GM13976 (cell line): ENCODE measurements around the gene PPIA.

Experiments
- DNase-seq: peaks from one replicate; pipeline ENCODE4 v3.0.0; 2012; ENCODE audit warnings: low spot score
- CTCF ChIP-seq: IDR thresholded peaks from 2 replicates; pipeline ENCODE4 v1.5.1; 2012; ENCODE audit warnings: borderline replicate concordance, mild to moderate bottlenecking; ENCODE audit not compliant: insufficient read depth; ENCODE audit errors: extremely low read depth, missing control alignments, control extremely low read depth
- in situ Hi-C: fragments of 300-500 bp; cut with MboI; formaldehyde crosslinking; loops from one replicate; pipeline ENCODE4 v1.12.0; 2022; ENCODE audit warnings: low sequenced_read_pairs, mixed read lengths, inconsistent platforms; ENCODE audit not compliant: unreplicated experiment

Gene PPIA

GRCh38 chr7:44759246-44759645 is 37.2 kb upstream of the PPIA start:
- TF ChIP-seq CTCF = no peak
- in situ Hi-C loops = loop anchor here (25.0 kb wide), 1 partner anchor 172 kb away; the partner anchor contains the start of gene TMED4
- DNase-seq = peak; percentile 18

- peak; percentile 21 for DNase-seq
- TF ChIP-seq CTCF = no peak
- in situ Hi-C loops = loop anchor here (25.0 kb wide), 1 partner anchor 173 kb away; the partner anchor contains the start of gene TMED4
These were observed 36.4 kb upstream of the PPIA start for GRCh38 chr7:44760034-44760580.

- peak; percentile 23 for DNase-seq
- in situ Hi-C loops = loop anchor here (25.0 kb wide), 1 partner anchor 174 kb away; the partner anchor contains the start of gene TMED4
- TF ChIP-seq CTCF = no peak
These were observed 35.0 kb upstream of the PPIA start for GRCh38 chr7:44761207-44762161.

- TF ChIP-seq CTCF = no peak
- DNase-seq = peak; percentile 20
- in situ Hi-C loops = loop anchor here (25.0 kb wide), 1 partner anchor 175 kb away; the partner anchor contains the start of gene TMED4
These were observed 34.2 kb upstream of the PPIA start for GRCh38 chr7:44762300-44762699.

- no peak for TF ChIP-seq CTCF
- in situ Hi-C loops = loop anchor here (25.0 kb wide), 1 partner anchor 176 kb away; the partner anchor contains the start of gene TMED4
- peak; percentile 20 for DNase-seq
These were observed 33.6 kb upstream of the PPIA start for GRCh38 chr7:44762726-44763522.

GRCh38 chr7:44764081-44764480 is 32.4 kb upstream of the PPIA start:
- TF ChIP-seq CTCF = no peak
- peak; percentile 11 for DNase-seq
- in situ Hi-C loops = loop anchor here (25.0 kb wide), 1 partner anchor 177 kb away; the partner anchor contains the start of gene TMED4
